Measurements from ENCODE around the gene NDUFAF2.

- TF ChIP-seq CTCF (IDR thresholded peaks at IDR 0.05) (no peak), POLR2A (IDR thresholded peaks at IDR 0.05) (no peak)
Measured at GRCh38 chr5:61019642-61020041, 74.6 kb downstream of the NDUFAF2 start.

All from gastroesophageal sphincter (tissue), 3 donors.